ENCODE data around the gene TALDO1.
"Not testable (repeated sequence)": the region's sequence is repeated elsewhere in the genome, so short reads cannot be mapped to it uniquely, and the experiment has no call there.

TALDO1 gene

DNA sequence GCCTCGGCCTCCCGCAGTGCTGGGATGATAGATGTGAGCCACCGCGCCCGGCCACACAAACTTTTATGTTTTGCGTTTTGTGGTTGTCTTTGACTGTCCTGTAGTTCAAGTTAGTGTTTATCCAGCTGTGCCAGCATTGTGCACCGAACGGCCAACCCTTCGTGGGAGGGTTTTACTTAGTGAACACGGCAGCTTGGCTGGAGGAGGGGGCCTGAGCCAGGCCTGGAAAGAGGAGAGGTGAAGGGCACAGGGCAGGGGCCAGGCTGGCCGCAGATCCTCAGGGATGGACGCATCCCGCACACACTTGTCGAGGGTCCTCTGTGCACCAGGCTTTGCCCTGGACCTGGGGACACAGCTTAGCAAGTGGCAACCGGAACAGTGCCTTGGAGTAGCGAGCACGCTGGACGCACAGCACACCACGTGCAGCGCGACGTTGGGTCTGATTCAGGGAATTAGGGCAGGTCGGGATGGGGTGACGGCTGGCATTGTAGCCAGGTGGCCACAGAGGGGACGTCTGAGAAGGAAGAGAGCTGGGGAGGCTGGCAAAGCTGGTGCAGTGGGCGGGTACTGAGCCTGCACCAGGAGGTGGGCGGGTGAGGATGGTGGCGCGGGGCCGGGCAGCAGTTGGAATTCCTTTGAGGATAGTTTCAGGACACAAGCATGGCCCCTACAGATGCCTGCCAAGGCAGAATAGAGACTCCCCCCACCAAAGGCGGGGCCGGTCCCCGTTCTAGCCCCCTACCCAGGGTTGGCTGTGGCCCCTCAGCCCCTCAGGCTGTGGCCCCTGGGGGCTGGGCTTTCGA, 27.8 kb upstream of the TALDO1 start:
- no peak for DNase-seq

DNA sequence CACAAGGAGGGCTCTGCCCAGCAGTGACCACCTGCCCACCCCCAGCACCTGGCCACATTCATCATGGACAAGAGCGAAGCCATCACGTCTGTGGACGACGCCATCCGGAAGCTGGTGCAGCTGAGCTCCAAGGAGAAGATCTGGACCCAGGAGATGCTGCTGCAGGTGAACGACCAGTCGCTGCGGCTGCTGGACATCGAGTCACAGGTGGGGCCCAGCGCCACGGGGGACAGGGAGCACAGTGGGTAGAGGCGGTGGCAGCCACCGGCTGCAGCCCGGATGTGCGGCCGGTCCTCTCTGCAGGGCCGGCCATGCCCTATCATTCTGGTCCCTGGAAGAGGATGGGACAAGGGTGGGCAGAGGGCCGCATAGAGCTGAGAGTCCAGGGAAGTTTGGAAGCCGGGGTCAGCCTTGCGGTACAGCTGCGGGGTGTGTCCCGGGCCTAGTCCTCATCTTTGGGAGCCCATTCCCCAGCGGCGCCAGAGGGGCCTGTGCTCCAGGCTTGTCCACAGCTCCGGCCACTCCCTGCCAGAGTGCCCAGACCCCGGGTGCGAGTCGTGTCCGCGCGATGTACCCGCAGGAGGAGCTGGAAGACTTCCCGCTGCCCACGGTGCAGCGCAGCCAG, 27.1 kb upstream of the TALDO1 start:
- no peak for DNase-seq

DNA sequence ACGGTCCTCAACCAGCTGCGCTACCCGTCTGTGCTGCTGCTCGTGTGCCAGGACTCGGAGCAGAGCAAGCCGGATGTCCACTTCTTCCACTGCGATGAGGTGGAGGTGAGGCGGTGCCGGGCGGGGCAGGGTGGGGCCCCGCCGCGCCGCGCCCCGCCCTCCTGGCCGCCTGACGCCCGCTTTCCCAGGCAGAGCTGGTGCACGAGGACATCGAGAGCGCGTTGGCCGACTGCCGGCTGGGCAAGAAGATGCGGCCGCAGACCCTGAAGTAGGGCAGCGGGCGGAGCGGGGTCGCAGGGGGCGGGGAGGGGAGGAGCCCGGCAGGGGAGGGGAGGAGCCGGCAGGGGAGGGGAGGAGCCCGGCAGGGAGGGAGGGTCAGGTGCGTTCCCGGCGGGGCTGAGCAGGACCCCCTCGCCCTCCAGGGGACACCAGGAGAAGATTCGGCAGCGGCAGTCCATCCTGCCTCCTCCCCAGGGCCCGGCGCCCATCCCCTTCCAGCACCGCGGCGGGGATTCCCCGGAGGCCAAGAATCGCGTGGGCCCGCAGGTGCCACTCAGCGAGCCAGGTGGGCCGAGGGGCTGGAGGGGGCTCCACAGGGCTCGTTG, 26.5 kb upstream of the TALDO1 start:
- DNase-seq: peak; percentile 31

DNA sequence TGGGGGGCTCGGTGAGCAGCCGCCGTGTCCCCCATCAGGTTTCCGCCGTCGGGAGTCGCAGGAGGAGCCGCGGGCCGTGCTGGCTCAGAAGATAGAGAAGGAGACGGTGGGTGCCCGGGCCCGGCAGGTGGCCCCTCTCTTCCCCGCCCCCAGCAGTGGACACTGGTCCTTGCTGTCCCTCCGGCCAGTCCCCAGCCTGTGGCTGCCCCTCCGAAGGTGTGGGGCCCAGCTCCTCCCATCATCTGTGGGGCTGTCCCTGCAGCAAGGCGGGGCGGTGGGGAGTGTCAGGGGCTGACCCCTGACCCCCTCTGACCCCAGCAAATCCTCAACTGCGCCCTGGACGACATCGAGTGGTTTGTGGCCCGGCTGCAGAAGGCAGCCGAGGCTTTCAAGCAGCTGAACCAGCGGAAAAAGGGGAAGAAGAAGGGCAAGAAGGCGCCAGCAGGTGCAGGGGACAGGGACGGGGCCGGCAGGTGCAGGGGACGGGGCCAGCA, 26.0 kb upstream of the TALDO1 start:
- no peak for DNase-seq

DNA sequence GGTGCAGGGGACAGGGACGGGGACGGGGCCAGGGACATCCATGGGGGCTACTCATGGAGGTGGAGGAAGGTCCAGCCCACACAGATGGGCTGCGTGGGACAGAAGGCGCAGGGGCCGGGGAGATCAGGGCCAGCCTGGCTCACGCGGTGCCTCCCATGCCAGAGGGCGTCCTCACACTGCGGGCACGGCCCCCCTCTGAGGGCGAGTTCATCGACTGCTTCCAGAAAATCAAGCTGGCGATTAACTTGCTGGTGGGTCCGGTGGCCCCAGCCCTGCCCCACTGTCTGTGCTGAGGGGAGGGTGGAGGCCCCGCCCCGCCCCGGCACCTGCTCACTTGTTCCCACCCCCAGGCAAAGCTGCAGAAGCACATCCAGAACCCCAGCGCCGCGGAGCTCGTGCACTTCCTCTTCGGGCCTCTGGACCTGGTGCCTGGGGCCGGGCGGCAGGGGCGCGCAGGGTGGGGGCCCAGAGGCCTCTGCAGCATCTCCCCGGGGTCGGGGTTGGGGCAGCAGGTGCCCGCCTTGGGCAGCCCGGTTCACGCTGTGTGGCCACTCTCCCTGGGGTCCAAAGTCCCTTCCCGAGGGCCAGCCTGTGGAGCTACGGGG, 25.4 kb upstream of the TALDO1 start:
- peak; percentile 74 for DNase-seq

DNA sequence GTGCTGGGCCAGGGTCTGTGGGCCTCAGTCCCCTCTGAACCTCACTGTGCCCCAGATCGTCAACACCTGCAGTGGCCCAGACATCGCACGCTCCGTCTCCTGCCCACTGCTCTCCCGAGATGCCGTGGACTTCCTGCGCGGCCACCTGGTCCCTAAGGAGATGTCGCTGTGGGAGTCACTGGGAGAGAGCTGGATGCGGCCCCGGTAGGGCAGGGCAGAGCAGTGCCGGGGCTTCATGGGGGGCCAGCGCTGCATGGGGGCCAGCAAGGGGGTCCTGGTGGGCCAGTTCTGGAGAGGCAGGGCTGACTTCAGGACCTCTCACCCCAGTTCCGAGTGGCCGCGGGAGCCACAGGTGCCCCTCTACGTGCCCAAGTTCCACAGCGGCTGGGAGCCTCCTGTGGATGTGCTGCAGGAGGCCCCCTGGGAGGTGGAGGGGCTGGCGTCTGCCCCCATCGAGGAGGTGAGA, 24.9 kb upstream of the TALDO1 start:
- DNase-seq: no peak

DNA sequence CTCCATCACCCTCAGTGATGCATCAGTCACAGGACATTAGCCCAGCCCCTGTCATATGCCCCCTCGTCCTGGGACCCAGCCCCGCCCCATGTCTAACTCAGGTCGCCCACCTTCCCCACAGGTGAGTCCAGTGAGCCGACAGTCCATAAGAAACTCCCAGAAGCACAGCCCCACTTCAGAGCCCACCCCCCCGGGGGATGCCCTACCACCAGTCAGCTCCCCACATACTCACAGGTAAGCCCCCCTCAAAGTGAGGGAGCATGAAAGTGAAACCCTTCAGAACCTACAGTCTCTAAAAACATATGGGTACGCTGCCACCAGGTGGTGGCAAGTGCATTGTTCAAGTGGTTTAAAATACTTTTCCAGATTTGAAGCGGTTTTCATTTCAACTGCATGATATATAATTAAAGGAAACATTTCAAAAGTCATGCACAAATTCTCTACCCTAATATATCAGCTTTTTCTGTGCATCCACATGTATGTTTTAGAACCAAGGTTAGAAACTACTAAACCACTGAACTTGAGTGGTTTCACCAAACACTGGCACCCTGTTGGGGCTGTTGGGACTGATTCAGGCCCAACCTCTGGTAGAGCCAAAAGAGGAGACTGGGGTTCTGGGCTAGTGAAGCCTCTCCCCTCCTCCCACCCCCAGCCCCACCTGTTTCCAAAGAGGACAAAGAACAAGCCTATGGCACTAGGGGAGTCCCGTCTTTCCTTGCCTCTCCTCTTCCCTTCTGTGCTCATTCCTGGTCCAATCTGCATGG, 24.0 kb upstream of the TALDO1 start:
- DNase-seq: peak; percentile 70

DNA sequence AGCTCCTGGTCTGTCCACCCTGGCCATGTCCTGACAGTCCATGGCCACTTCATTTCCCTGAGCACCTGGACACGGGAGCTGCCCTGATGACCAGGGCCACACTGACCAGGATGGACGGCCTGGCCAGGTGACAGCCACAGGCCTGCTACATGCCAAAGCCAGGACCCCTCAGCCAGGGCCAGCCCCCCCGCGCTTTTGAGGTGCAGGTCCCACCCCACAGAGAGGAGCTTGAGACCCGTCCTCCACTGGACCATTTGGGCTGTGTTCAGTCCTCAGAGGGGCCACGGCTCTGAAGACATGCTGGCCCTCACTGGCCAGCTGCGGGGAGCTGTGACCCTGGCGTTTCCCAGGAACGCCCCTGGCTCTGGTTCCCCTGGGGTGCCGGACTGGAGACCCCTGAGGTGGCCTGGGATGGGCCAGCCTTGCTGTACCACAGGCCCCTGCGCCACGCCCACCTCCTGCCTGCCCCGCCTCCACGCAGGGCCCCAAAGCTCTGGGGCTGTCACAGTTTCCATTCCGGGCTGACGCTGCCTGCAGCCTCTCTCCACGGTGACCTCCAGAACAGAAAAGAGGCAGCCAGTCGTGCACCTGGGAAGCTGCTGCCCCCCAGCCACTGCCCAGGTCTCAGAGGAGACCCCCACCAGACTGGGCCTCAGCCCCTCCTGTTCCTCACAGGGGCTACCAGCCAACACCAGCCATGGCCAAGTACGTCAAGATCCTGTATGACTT, 23.1 kb upstream of the TALDO1 start:
- DNase-seq: no peak

DNA sequence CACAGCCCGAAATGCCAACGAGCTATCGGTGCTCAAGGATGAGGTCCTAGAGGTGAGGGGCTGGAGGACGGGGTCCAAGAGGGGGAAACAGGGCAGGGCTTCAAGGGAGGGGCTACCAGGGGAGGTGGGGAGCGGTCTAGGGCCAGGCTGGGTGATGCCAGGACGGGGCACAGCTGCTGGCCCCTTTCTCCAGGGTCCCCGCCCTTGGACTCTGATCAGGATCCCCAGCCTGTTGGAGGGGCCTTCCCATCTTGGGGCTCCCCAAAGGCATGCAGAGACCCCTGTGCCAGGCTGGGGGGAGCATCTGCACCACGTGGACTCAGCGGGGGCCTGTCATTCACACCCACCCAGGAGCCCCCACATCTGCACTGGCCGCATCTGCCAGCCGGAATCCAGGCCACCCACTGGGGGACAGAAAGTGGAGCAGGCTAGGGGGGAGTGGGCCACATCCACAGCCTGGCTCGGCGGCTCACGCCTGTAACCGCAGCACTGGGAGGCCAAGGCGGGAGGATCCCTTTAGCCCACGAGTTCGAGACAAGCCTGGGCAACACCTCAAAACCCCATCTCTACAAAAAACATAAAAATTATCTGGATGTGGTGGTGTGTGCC, 22.4 kb upstream of the TALDO1 start:
- no peak for DNase-seq

DNA sequence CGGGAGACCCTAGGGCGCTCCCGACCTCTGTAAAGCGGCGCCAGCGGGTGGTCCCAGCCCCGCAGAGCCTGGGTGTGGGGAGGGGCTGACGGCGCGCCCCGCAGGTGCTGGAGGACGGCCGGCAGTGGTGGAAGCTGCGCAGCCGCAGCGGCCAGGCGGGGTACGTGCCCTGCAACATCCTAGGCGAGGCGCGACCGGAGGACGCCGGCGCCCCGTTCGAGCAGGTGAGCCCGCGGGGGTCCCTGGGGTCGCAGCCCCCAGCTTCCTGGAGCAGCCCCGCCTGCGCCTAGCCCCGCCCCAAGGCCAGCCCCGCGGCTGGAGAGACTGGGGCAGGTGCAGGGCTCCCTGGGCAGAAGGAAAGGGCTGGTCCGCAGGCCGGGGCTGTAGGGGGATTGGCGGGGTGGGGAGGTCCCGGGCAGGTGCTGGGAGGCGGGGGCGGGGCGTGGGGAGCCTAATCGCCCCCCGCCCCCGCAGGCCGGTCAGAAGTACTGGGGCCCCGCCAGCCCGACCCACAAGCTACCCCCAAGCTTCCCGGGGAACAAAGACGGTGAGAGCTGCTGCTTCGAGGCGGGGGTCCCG, 21.6 kb upstream of the TALDO1 start:
- DNase-seq: peak; percentile 23

DNA sequence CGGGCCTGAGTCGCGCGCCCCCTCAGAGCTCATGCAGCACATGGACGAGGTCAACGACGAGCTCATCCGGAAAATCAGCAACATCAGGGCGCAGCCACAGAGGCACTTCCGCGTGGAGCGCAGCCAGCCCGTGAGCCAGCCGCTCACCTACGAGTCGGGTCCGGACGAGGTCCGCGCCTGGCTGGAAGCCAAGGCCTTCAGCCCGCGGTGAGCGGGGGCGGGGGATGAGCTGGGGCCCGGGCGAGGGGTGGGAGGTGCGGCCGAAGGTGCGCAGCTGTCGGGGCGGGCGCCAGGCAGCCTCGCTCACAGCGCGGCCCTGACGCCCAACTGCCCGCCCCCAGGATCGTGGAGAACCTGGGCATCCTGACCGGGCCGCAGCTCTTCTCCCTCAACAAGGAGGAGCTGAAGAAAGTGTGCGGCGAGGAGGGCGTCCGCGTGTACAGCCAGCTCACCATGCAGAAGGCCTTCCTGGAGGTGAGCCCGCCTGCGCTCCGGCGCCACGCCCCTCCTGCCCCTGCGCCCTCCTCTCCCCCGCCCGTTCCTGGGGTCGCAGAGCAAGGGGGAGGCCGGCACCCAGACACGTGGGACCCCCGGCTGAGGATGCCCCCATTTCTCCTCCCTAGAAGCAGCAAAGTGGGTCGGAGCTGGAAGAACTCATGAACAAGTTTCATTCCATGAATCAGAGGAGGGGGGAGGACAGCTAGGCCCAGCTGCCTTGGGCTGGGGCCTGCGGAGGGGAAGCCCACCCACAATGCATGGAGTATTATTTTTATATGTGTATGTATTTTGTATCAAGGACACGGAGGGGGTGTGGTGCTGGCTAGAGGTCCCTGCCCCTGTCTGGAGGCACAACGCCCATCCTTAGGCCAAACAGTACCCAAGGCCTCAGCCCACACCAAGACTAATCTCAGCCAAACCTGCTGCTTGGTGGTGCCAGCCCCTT, 20.7 kb upstream of the TALDO1 start:
- DNase-seq: peak; percentile 71

DNA sequence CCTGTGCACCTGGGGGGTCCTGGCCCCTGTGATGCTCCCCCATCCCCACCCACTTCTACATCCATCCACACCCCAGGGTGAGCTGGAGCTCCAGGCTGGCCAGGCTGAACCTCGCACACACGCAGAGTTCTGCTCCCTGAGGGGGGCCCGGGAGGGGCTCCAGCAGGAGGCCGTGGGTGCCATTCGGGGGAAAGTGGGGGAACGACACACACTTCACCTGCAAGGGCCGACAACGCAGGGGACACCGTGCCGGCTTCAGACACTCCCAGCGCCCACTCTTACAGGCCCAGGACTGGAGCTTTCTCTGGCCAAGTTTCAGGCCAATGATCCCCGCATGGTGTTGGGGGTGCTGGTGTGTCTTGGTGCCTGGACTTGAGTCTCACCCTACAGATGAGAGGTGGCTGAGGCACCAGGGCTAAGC, 20.0 kb upstream of the TALDO1 start:
- DNase-seq: no peak

DNA sequence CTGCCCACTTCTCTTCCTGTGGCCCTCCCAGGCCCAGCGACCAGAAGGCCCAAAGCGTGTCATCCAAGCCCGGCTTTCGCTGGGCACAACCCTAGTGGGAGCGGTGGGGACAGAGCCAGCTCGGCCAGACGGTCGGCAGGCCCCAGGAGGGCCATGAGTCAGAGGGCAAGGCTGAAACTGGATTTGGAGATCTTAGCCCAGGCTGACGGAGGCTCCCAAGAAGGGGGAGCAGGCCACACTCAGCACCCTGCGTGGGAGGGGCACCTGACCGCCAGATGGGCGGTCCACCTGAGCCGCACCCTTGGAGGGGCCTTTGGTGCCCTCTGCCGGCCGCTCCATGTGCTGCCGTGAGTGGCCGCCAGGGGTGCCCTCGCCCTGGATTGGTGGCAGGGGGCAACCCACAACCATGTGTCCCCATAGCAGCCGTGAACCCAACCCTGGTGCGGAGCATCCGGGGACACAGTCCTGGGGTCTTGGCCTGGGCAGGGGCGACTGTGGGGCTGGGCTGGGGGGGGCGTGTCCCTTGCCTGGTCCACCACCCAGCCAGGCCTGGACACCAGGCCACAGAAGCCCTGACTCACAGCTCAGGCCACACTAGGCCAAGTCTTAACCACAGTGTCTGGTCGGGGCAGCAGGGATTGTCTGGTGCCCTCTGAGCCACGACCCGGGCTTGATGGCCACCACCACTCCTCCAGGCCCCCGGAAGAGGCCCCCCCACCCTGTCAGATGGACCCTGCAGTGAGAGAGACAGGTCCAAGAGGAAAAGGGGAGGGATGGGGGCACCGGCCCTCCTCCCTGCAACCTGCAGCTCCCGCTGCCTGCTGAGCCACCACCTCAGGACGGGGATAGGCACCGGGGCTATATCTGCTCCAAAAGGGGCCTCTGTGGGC, 19.2 kb upstream of the TALDO1 start:
- peak; percentile 86 for DNase-seq

DNA sequence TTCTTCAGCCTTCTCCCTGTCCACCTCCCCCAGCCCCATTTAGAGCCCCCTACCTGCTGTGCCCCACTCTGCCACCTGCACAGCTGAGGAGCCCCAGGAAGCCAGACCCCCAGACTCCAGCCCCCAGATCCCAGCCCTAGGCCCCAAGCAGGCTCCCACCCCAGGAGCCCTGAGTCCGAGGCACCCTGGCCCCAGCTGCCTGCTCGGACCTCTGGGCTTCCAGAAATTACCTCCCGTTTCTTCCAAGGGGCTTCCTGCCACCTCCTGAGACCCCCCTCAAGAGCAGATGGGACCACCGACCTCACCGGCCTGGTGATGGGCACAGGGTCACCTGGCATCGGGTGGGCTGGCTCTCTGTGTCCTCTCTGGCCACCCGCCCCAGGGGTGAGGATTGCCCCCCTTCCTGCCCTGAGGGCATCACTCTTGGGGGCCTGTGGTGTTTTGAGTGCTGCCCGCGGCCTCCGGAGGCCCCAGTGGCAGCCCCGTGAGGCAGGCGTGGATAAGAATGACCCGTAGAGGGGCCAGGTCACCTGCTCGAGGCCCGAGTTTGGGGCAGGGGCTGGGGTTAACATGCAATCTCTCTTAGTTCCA, 18.3 kb upstream of the TALDO1 start:
- no peak for DNase-seq

DNA sequence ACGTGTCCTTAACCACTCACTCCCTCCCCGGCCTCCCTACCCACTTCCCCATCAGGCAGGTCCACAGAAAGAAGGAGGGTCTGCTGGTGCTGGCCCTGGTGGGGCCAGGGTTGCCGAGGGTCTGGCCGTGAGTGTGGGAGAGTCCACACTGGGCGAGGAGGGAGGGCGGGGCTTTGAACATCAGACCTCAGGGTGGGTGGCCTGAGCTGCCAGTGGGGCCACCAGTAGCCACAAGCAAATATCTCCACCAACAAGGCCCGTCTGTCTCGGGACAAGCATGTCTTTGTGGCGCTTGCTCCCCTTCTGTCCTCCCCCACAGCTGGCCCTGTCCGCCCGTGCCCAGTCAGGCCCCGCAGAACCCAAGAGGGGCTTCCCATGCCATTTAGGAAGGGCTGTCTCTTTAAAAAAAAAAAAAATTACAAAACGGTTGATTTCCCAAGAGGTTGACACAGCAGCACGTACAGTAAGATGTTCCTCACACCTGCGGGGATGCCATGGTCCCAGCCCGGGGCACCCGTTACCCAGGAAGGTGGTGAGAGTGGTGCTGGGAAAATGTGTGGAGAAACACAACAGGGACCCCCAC, 17.7 kb upstream of the TALDO1 start:
- DNase-seq: no peak

DNA sequence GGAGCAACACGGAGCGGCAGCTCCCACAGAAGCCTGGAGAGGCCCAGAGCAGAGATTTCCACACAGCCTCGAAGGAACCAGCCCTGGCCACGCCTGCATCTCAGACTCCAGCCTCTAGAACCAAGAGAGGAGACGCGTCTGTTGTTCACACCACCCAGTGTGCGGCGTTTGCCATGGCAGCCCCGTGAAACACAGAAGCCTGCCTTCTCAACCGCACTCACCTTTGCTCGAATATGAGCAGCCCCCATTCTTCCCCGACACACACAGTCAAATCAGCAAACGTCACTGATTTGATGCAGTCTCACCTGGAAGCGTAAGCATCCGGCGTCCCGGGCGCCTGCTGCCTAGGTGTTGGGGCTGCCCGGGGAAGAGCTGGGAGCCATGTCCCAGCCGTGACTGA, 14.2 kb upstream of the TALDO1 start:
- no peak for DNase-seq

DNA sequence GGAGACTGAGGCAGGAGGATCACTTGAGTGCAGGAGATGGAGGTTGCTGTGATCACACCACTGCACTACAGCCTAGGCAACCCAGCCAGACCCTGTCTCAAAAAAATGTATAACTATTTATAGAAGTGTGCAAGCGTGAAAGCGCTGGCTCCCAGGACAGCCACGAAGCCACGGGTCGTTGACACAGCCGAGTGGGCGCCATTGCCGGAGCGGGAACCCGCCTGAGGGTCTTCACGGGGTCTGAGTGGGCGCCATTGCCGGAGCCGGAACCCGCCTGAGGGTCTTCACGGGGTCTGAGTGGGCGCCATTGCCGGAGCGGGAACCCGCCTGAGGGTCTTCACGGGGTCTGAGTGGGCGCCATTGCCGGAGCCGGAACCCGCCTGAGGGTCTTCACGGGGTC, 12.7 kb upstream of the TALDO1 start:
- DNase-seq: not testable (repeated sequence)

DNA sequence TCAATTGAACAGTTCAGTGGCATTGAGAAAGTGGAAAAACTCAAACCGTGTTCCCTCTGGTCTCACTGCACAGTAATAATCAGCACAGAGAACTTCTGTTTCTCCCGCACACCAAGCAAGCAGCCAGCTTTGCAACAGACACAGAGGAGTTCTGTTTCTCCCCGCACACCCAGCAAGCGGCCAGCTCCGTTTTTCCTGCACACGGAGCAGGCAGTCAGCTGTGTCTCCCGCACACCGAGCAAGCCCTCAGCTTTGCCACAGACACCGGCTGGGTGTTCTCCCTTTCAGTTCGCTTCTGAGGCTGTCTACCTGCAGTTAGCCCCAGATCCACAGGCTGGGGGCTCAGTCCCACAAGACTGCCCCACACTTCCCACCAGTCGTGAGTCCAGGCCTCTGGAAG, 9.9 kb upstream of the TALDO1 start:
- peak; percentile 35 for DNase-seq

All from CD4-positive, alpha-beta T cell treated with Interleukin-17A for 4 hours (primary cell).